ENCODE data around the gene APOA4. TPM values are rescaled to one million over a fixed set of nuclear protein-coding genes. Genes with fewer than 3 reads are reported as not detected.

APOA4 gene
- total and polyA plus RNA-seq, 2 of the 13 experiments (the other 11 are each of a cell fraction or from before 2014, with no cell fraction given), result 3.8 to 7.2 TPM

DNA sequence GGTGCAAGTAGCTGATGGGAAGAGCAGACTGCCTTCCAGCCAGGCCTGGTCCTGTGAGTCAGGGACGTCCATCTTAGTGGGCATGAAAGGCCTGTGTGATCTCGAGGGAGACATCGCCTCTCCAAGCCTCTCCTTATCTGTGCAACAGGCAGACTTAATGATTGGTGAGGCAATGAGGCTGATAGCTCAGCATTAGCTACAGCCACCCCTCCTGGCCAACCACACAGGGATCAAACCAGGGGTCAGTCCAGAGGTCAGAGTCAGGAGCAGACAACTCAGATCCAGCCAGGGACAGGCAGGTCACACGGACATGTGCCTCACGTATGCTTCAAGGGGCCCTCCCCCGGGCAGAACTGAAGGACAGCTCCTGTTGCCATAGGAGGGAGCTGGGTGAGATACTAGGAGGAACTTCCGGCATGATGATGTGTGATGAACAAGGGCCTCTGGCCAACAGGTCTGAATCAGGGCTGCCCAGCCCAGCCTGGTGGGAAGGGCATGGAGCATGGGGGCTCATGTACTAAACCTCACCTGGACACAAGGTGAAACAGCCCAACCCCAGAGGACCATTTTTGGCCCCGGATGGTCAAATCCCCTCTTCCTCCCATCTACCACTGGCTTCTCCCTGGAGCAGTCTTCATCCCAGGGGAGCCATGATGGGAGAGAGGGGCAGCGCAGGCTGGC is 3.8 kb upstream of the APOA4 start (continued):
- TF ChIP-seq, protein P1, sequence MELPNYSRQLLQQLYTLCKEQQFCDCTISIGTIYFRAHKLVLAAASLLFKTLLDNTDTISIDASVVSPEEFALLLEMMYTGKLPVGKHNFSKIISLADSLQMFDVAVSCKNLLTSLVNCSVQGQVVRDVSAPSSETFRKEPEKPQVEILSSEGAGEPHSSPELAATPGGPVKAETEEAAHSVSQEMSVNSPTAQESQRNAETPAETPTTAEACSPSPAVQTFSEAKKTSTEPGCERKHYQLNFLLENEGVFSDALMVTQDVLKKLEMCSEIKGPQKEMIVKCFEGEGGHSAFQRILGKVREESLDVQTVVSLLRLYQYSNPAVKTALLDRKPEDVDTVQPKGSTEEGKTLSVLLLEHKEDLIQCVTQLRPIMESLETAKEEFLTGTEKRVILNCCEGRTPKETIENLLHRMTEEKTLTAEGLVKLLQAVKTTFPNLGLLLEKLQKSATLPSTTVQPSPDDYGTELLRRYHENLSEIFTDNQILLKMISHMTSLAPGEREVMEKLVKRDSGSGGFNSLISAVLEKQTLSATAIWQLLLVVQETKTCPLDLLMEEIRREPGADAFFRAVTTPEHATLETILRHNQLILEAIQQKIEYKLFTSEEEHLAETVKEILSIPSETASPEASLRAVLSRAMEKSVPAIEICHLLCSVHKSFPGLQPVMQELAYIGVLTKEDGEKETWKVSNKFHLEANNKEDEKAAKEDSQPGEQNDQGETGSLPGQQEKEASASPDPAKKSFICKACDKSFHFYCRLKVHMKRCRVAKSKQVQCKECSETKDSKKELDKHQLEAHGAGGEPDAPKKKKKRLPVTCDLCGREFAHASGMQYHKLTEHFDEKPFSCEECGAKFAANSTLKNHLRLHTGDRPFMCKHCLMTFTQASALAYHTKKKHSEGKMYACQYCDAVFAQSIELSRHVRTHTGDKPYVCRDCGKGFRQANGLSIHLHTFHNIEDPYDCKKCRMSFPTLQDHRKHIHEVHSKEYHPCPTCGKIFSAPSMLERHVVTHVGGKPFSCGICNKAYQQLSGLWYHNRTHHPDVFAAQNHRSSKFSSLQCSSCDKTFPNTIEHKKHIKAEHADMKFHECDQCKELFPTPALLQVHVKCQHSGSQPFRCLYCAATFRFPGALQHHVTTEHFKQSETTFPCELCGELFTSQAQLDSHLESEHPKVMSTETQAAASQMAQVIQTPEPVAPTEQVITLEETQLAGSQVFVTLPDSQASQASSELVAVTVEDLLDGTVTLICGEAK (IDR thresholded peaks at IDR 0.05), result no peak
- TF ChIP-seq, protein P1 (CRISPR knock-in tag; IDR thresholded peaks at IDR 0.05), result no peak; the same call in 1 of the 2 replicates
- TF ChIP-seq MYNN (CRISPR knock-in tag; IDR thresholded peaks at IDR 0.05; ENCODE audit: low read depth), result 0 out of 2 replicates have a peak, but pooled peaks have one; percentile 24
- no peak for TF ChIP-seq ZNF781 (CRISPR knock-in tag; IDR thresholded peaks at IDR 0.05; ENCODE audit: borderline replicate concordance, not compliant biosample characterization)
- peak; percentile 63; the same call in 1 of the 3 replicates for TF ChIP-seq MXI1 (IDR thresholded peaks at IDR 0.05; ENCODE audit: borderline replicate concordance, low read depth, low read length)
- peak; percentile 78 for TF ChIP-seq PPARG (CRISPR knock-in tag; conservative IDR thresholded peaks at IDR 0.05)
- peak; percentile 47; the same call in 1 of the 2 replicates for TF ChIP-seq RAD21 (CRISPR knock-in tag; IDR thresholded peaks at IDR 0.05)
- no peak for TF ChIP-seq CC2D1A (CRISPR knock-in tag; IDR thresholded peaks at IDR 0.05)
- TF ChIP-seq ZNF816 (CRISPR knock-in tag; IDR thresholded peaks at IDR 0.05; ENCODE audit: borderline replicate concordance), result no peak
- TF ChIP-seq ZNF253 (CRISPR knock-in tag; IDR thresholded peaks at IDR 0.05; ENCODE audit: borderline replicate concordance), result peak; percentile 43; the same call in 1 of the 2 replicates
- TF ChIP-seq RELA (CRISPR knock-in tag; IDR thresholded peaks at IDR 0.05), result no peak
- TF ChIP-seq, protein P2, sequence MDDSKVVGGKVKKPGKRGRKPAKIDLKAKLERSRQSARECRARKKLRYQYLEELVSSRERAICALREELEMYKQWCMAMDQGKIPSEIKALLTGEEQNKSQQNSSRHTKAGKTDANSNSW (CRISPR knock-in tag; IDR thresholded peaks at IDR 0.05; ENCODE audit: borderline replicate concordance), result no peak
- no peak for TF ChIP-seq SNAI1 (CRISPR knock-in tag; IDR thresholded peaks at IDR 0.05; ENCODE audit: borderline replicate concordance)
- TF ChIP-seq ZNF788 (CRISPR knock-in tag; IDR thresholded peaks at IDR 0.05; ENCODE audit: borderline replicate concordance), result peak; percentile 90; the same call in 1 of the 2 replicates
- TF ChIP-seq PAF1 (CRISPR knock-in tag; IDR thresholded peaks at IDR 0.05), result no peak
- TF ChIP-seq ZNF746 (CRISPR knock-in tag; IDR thresholded peaks at IDR 0.05), result peak; percentile 92; the same call in 1 of the 2 replicates
- no peak; the same call in 1 of the 2 replicates for TF ChIP-seq ZNF652 (CRISPR knock-in tag; IDR thresholded peaks at IDR 0.05; ENCODE audit: borderline replicate concordance, low read depth)
- TF ChIP-seq ZNF839 (CRISPR knock-in tag; IDR thresholded peaks at IDR 0.05; ENCODE audit: borderline replicate concordance), result no peak
- TF ChIP-seq, protein P3, sequence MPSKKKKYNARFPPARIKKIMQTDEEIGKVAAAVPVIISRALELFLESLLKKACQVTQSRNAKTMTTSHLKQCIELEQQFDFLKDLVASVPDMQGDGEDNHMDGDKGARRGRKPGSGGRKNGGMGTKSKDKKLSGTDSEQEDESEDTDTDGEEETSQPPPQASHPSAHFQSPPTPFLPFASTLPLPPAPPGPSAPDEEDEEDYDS (CRISPR knock-in tag; IDR thresholded peaks at IDR 0.05), result peak; percentile 78
- no peak for TF ChIP-seq ZNF33A (CRISPR knock-in tag; IDR thresholded peaks at IDR 0.05; ENCODE audit: borderline replicate concordance)
- no peak for TF ChIP-seq FOXP1 (IDR thresholded peaks at IDR 0.05)
- peak; percentile 83 for TF ChIP-seq FOXP1 (CRISPR knock-in tag; IDR thresholded peaks at IDR 0.05)

Measured in HepG2 (cell line).